SU-DHL-6 (cell line): Measurements from ENCODE around the gene ARMS2.

ENCODE experiments used
- H2AFZ ChIP-seq: fragments of 200-600 bp; sonication (generic); 2 replicates; pipeline ENCODE4 v1.6.1; 2014; ENCODE audit warnings: low read depth, mild to moderate bottlenecking, moderate library complexity, mixed read lengths, antibody characterized with exemption, low read length; ENCODE audit not compliant: severe bottlenecking
- H3F3A ChIP-seq: fragments of 200-600 bp; shearing (Covaris generic); 2 replicates; pipeline ENCODE4 v1.6.0; 2016; ENCODE audit warnings: antibody characterized with exemption, mild to moderate bottlenecking; ENCODE audit not compliant: insufficient read depth
- H3K27ac ChIP-seq: fragments of 200-600 bp; sonication (generic); 2 replicates; pipeline ENCODE4 v1.5.1; 2016; ENCODE audit warnings: low read depth, mild to moderate bottlenecking, low read length, moderate library complexity, mixed read lengths
- H3K27me3 ChIP-seq: fragments of 200-600 bp; sonication (generic), shearing (Covaris generic); 2 replicates; pipeline ENCODE4 v1.6.0; 2014; ENCODE audit warnings: mild to moderate bottlenecking, low read length
- H3K36me3 ChIP-seq: fragments of 200-600 bp; sonication (generic); 2 replicates; pipeline ENCODE4 v1.6.1; 2014; ENCODE audit warnings: mild to moderate bottlenecking, low read length, mixed read lengths
- H3K4me2 ChIP-seq: fragments of 300-600, 200-600 bp; shearing (Covaris generic), sonication (generic); 2 replicates; pipeline ENCODE4 v1.6.0; 2014; ENCODE audit warnings: low read length, low read depth, mild to moderate bottlenecking; ENCODE audit not compliant: poor library complexity, severe bottlenecking
- H3K4me3 ChIP-seq: fragments of 200-600 bp; sonication (generic); 2 replicates; pipeline ENCODE4 v1.5.1; 2014; ENCODE audit warnings: antibody characterized with exemption, low read length, mild to moderate bottlenecking, mixed read lengths; ENCODE audit not compliant: insufficient read depth, poor library complexity, severe bottlenecking
- H3K79me2 ChIP-seq: fragments of 200-600 bp; sonication (generic); 2 replicates; pipeline ENCODE4 v1.6.1; 2014; ENCODE audit warnings: mild to moderate bottlenecking, low read length, moderate library complexity; ENCODE audit not compliant: insufficient read depth
- H3K9ac ChIP-seq: fragments of 200-600 bp; sonication (generic); 2 replicates; pipeline ENCODE4 v1.7.0; 2014; ENCODE audit warnings: mild to moderate bottlenecking, low read length
- H3K9me2 ChIP-seq: fragments of 200-600 bp; sonication (generic); replicated peaks from 2 replicates; pipeline ENCODE4 v1.6.1; 2014; ENCODE audit warnings: low read length; ENCODE audit not compliant: insufficient read depth
- H3K9me3 ChIP-seq: fragments of 200-600 bp; sonication (generic); 2 replicates; pipeline ENCODE4 v1.6.1; 2014; ENCODE audit warnings: low read length, mixed read lengths; ENCODE audit not compliant: insufficient read depth
- H4K20me1 ChIP-seq: fragments of 200-600 bp; sonication (generic); 2 replicates; pipeline ENCODE4 v1.6.1; 2014; ENCODE audit warnings: low read depth, mild to moderate bottlenecking, antibody characterized with exemption, low read length, moderate library complexity, mixed read lengths
- EZH2phosphoT487 ChIP-seq: fragments of 200-600 bp; sonication (generic), shearing (Covaris generic); conservative IDR thresholded peaks from 2 replicates; pipeline ENCODE4 v1.6.1; 2018; ENCODE audit warnings: mild to moderate bottlenecking, antibody characterized with exemption, low read length, moderate library complexity, mixed read lengths
- TF ChIP-seq, protein P1 (sequence below): fragments of 200-600 bp; sonication (generic); IDR thresholded peaks from one replicate; pipeline ENCODE4 v1.5.1; 2017; ENCODE audit warnings: antibody characterized with exemption, mild to moderate bottlenecking, low read length, moderate library complexity; ENCODE audit not compliant: insufficient read depth, poor library complexity, severe bottlenecking

Gene ARMS2

DNA sequence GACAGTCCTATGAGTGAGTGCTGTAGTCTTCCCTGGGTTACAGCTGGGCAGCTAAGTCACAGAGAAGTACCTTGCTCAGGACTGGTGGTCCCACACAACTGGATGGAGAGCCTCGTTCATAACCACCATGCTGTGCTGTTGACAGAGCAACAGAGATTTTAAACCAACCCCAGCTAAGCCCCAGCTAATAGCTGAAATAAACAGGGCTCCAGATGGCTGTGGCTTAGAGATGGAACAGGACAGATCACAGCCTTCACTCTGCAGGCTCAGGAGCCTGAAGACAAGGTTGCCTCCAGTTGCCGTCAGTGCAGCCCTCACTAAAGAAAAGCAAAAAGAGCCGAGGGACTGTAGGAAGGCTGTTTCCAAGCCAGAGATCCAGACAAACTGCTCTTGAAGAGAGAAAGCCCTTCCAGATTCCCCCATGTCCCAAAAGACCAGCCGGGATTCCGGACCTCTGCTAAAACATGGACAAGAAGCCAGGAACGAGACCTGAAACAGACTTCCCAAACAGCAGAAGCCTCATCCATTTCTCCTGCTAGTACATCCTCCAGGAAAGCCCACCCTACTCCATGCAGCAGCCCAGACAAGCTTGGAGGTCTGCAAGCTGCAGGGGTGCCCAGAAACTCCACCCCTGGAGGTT is 11.1 kb downstream of the ARMS2 start:
- Histone ChIP-seq H2AFZ (no peak overlapping the region), H3K36me3 (no peaks in the 10 kb centered on the region), H3K27me3 (no peaks in the 10 kb centered on the region), H3K9me2 (no peaks in the 10 kb centered on the region), H3K79me2 (no peaks in the 10 kb centered on the region), H3K9ac (no peak overlapping the region), H3K27ac (no peak overlapping the region), H4K20me1 (no peaks in the 10 kb centered on the region), H3F3A (no peaks in the 10 kb centered on the region), H3K9me3 (no peaks in the 10 kb centered on the region), H3K4me2 (no peak overlapping the region), H3K4me3 (no peak overlapping the region)
- TF ChIP-seq, protein P1, sequence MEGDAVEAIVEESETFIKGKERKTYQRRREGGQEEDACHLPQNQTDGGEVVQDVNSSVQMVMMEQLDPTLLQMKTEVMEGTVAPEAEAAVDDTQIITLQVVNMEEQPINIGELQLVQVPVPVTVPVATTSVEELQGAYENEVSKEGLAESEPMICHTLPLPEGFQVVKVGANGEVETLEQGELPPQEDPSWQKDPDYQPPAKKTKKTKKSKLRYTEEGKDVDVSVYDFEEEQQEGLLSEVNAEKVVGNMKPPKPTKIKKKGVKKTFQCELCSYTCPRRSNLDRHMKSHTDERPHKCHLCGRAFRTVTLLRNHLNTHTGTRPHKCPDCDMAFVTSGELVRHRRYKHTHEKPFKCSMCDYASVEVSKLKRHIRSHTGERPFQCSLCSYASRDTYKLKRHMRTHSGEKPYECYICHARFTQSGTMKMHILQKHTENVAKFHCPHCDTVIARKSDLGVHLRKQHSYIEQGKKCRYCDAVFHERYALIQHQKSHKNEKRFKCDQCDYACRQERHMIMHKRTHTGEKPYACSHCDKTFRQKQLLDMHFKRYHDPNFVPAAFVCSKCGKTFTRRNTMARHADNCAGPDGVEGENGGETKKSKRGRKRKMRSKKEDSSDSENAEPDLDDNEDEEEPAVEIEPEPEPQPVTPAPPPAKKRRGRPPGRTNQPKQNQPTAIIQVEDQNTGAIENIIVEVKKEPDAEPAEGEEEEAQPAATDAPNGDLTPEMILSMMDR = no peak
- no peak for TF ChIP-seq EZH2phosphoT487

GRCh38 chr10:122466951-122467381 is 12.5 kb downstream of the ARMS2 start:
- H3F3A ChIP-seq = no peaks in the 10 kb centered on the region
- no peak overlapping the region for H3K4me3 ChIP-seq
- no peaks in the 10 kb centered on the region for H3K9me3 ChIP-seq
- H2AFZ ChIP-seq = no peak overlapping the region
- no peaks in the 10 kb centered on the region for H4K20me1 ChIP-seq
- no peaks in the 10 kb centered on the region for H3K36me3 ChIP-seq
- no peaks in the 10 kb centered on the region for H3K27me3 ChIP-seq
- no peak overlapping the region for H3K27ac ChIP-seq
- no peak overlapping the region for H3K4me2 ChIP-seq
- no peaks in the 10 kb centered on the region for H3K79me2 ChIP-seq
- TF ChIP-seq, protein P1 = no peak
- no peak for TF ChIP-seq EZH2phosphoT487
- H3K9ac ChIP-seq = no peak overlapping the region
- no peaks in the 10 kb centered on the region for H3K9me2 ChIP-seq

DNA sequence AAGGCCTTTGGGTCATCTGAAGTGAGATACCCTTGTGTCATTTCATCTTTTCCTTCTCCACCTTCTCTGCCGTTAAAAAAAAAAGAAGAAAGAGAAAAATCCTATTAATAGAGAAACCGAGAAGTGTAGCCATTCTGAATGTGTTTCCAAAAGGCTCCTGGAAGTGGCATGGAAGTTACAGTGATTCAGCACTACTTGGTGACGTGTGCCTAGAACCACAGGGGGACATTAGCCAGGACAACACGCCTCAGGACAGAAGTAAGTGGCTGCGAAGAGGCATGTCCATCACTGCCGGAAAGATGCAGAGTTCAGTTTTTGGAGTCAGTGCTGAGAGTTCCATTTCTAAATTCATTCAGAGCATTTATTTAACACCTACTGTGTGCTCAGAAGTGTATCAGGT is 13.2 kb downstream of the ARMS2 start:
- Histone ChIP-seq H3K27me3 (no peaks in the 10 kb centered on the region), H3K4me2 (no peak overlapping the region), H3K9ac (no peak overlapping the region), H3K4me3 (no peak overlapping the region), H3F3A (no peaks in the 10 kb centered on the region), H2AFZ (no peak overlapping the region), H4K20me1 (no peaks in the 10 kb centered on the region), H3K27ac (no peak overlapping the region), H3K9me2 (no peaks in the 10 kb centered on the region), H3K36me3 (no peaks in the 10 kb centered on the region), H3K9me3 (no peaks in the 10 kb centered on the region), H3K79me2 (no peaks in the 10 kb centered on the region)
- TF ChIP-seq, protein P1 = no peak
- TF ChIP-seq EZH2phosphoT487 = no peak
